BJ (cell line): Measurements from ENCODE around the gene DERA. TPM values are rescaled to one million over a fixed set of nuclear protein-coding genes. Genes with fewer than 3 reads are reported as not detected.

Source experiments
- CTCF ChIA-PET: fragments of 350-600 bp; formaldehyde crosslinking; extraction: SDS; loops from one replicate; lab custom pipeline; 2021; ENCODE audit warnings: antibody characterized with exemption, inconsistent platforms; lab: Yijun Ruan, JAX
- POLR2A ChIA-PET: fragments of 300-600 bp; sonication (Branson Sonifier 250); formaldehyde crosslinking; extraction: SDS; loops from one replicate; lab custom pipeline; 2021; ENCODE audit warnings: antibody characterized with exemption; lab: Charles Lee
- DNase-seq: peaks from one replicate; pipeline ENCODE4 v3.0.0-alpha.2; 2011; ENCODE audit warnings: low read depth
- H3K27me3 ChIP-seq: 2 replicates; pipeline ENCODE4 v1.6.0; 2011; ENCODE audit warnings: low read length; ENCODE audit not compliant: control insufficient read depth, insufficient read depth
- H3K36me3 ChIP-seq: 2 replicates; pipeline ENCODE4 v1.5.1; 2011; ENCODE audit warnings: low read length; ENCODE audit not compliant: control insufficient read depth, insufficient read depth
- H3K4me3 ChIP-seq: 2 replicates; pipeline ENCODE4 v1.5.1; 2011; ENCODE audit warnings: low read depth, mild to moderate bottlenecking, control low read depth, low read length
- CTCF ChIP-seq: IDR thresholded peaks from 2 replicates; pipeline ENCODE4 v1.5.1; 2011; ENCODE audit warnings: low read depth, mild to moderate bottlenecking, control low read depth, inconsistent platforms, low read length, moderate library complexity; ENCODE audit not compliant: insufficient read depth
- polyA plus RNA-seq: library from polyadenylated mRNA; depleted of rRNA; stranded (reverse); fragments of >200 nt; gene quantifications from 2 replicates; pipeline ENCODE4 v1.2.3, GENCODE V29; 2011

Gene DERA
- polyA plus RNA-seq, 1 experiment: 22.6 TPM

- TF ChIP-seq CTCF: no peak
- ChIA-PET POLR2A (no interaction called here), CTCF (no interaction called here)
- Histone ChIP-seq H3K27me3 (no peaks in the 10 kb centered on the region), H3K4me3 (no peak overlapping the region), H3K36me3 (no peaks in the 10 kb centered on the region; the same call in 1 of the 2 replicates)
- no peak for DNase-seq
Observed at GRCh38 chr12:16020031-16020430, 108.9 kb downstream of the DERA start.

DNA sequence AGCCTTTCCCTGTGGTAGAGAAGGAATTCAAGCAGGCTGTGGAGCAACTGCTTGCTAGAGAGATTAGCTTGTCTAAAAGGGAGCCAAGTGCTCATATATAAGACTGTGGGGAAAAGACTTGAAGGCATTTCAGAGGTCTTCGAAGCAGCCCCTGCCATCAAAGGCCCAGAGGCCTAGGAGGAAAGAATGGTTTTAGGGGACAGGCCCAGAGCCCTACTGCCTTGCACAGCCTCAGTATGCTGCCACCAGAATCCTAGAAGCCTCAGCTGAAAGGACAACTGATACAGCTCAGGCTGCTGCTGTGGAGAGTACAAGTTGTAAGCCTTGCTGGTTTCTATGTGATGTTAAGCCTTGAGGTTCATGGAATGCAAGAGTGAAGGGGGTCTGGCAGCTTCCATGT lies 109.9 kb downstream of the DERA start:
- Histone ChIP-seq H3K4me3 (no peak overlapping the region), H3K27me3 (no peaks in the 10 kb centered on the region), H3K36me3 (no peaks in the 10 kb centered on the region)
- ChIA-PET POLR2A (no interaction called here), CTCF (no interaction called here)
- TF ChIP-seq CTCF: no peak
- no peak for DNase-seq

GRCh38 chr12:16021676-16022075 lies 110.5 kb downstream of the DERA start:
- POLR2A ChIA-PET: no interaction called here
- Histone ChIP-seq H3K36me3 (no peaks in the 10 kb centered on the region), H3K27me3 (no peaks in the 10 kb centered on the region), H3K4me3 (no peak overlapping the region)
- no peak for TF ChIP-seq CTCF
- CTCF ChIA-PET: interaction anchor here (0.6 kb wide), 1 partner anchor 551 kb away, joined by 3 read pairs; no protein-coding TSS in a partner anchor
- no peak for DNase-seq

DNA sequence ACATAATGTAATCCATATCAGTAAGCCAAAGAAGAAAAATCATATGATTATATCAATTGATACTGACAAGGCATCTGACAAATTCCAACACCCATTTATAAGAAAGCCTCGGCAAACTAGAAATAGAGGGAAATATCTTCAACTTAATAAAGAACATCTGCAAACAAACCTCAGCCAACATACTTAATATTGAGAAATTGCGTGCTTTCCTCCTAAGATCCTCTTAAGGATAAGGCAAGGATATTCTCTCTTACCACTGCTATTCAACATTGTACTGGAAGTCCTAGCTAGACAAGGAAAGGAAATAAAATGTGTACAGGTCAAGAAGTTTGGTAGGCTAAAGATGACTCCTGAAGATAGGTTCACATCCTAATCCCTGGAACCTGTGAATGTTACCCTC lies 115.9 kb downstream of the DERA start:
- CTCF ChIA-PET: no interaction called here
- TF ChIP-seq CTCF: no peak

DNA sequence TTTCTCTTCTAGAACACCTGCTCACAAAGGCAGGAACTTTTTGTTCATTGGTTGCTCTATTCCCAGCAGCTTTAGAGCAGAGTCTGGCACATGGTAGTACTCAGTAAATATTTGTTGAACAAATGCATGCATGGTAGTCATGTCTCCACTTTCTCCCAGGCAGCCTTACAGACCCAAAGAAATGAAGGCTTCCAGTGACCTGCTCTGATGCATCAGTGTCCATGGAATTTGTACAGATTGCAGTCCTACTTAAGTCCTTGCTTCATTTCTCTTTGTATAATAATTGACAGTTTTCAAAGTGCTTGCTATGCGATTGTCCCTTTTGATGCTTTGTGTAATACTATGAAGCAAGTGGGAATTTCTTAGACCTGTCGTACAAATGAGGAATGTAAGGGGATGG lies 119.6 kb downstream of the DERA start:
- CTCF ChIA-PET: interaction anchor here (0.8 kb wide), 1 partner anchor 13 kb away, joined by 3 read pairs; no protein-coding TSS in a partner anchor
- H3K36me3 ChIP-seq: no peaks in the 10 kb centered on the region
- H3K27me3 ChIP-seq: no peaks in the 10 kb centered on the region
- POLR2A ChIA-PET: no interaction called here
- no peak overlapping the region for H3K4me3 ChIP-seq
- DNase-seq: no peak
- no peak for TF ChIP-seq CTCF

More for the DNA sequence above, 115.9 kb downstream of the DERA start:
- H3K36me3 ChIP-seq: no peaks in the 10 kb centered on the region
- no peak overlapping the region for H3K4me3 ChIP-seq
- DNase-seq: peak; percentile 68
- H3K27me3 ChIP-seq: no peaks in the 10 kb centered on the region
- POLR2A ChIA-PET: no interaction called here
